ENCODE measurements around the gene RGS9. TPM values are rescaled to one million over a fixed set of nuclear protein-coding genes. Genes with fewer than 3 reads are reported as not detected.

RGS9 gene
- total RNA-seq, 1 experiment from 2014 or later: 3.1 TPM

DNA sequence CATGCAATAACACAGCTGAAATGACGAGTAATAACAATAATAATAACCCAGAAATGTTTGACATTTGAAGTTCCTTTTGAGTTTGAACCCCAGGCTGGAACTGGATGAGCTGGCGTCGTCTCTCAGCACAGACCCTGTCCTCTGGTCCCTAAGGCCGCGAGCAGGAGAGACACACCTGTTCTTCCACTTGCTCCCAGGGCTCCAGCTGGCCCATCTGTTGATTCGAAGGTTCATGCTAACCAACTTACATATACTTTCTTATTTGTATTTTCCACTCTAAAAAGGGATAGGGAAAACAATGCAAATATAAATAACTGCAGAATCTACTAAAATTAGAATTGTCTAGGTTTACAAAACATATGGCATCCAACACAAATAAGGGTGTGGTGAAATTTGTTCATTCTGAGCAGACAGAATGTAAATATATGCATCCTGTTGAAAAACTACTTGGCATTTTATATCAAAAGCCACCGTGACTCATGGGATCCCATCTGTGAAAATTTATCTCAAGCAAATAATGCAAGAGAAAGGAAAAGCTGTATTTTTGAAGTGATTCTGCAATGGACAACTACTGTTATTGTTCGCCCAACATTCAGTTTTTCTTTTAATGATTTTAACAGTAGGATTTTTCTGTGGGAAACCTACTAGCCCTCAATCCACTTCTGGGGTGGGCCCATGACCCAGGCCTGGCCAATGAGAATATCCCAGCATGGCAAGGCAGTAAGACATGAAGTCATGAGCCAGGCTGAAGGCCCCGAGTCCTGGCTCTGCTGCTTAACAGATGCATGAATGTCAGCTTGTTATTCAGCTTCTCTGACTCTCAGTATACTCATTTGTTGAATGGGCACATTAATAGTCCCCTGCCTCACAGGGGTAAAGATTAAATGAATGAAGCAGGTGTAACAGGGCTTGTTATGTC is 13.2 kb upstream of the RGS9 start:
- peak overlapping the region; percentile 67 for H3K4me3 ChIP-seq
- no peak overlapping the region; the same call in 1 of the 2 replicates for H3K27ac ChIP-seq
- no peaks in the 10 kb centered on the region for H3K9me3 ChIP-seq (replicated peaks)
- H3K36me3 ChIP-seq: no peaks in the 10 kb centered on the region
- H3K4me1 ChIP-seq: peaks cover 9% of the 10 kb centered on the region; the same call in 1 of the 2 replicates
- DNase-seq: peak in 1 of 2 experiments; percentile 41
- H3K27me3 ChIP-seq: no peaks in the 10 kb centered on the region

DNA sequence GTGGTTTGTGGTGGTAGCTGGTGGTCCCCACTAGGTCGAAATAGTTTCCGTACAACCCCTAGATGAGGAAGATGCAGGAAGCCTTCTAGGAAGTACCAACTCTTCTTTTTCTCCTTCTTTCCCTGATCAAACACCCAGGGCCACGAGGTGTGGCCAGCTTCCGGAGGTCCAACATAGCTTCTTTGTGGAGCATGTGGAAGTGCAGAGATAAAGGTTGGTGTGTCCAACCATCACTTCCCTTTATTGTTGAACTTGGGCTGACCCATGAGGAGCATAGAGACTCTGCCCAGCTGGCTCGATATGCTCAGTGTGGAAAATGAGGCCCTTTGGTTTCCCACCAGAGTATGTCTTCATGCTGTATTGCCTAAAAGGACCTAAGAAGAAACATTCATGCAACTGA is 6.3 kb upstream of the RGS9 start:
- DNase-seq: no peak

DNA sequence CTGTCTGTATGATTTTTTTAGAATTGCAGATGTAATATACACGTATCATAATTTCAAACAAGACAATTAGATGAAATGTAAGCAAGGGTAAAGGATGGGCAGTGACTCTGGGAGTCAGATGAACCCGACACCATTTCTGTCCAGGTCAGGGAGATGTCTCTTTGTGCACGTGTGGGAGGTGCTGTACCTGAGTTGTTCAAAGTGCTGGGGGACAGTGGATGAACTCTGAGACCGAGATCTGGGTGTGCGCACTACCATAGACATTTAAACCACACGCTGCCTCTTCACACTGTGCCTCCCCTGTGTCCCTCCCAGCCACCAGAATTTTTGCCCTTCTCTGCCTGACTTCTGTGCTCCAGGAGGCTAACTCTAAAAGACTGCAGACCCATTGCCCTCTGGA is 5.9 kb upstream of the RGS9 start:
- Histone ChIP-seq H3K27ac (no peak overlapping the region), H3K4me3 (no peak overlapping the region), H3K36me3 (no peaks in the 10 kb centered on the region), H3K27me3 (no peaks in the 10 kb centered on the region), H3K9me3 (replicated peaks) (no peaks in the 10 kb centered on the region), H3K4me1 (no peaks in the 10 kb centered on the region)
- no peak for DNase-seq

More for the DNA sequence above, 6.3 kb upstream of the RGS9 start:
- no peaks in the 10 kb centered on the region for H3K9me3 ChIP-seq (replicated peaks)
- no peak overlapping the region for H3K4me3 ChIP-seq
- H3K4me1 ChIP-seq: no peaks in the 10 kb centered on the region
- no peaks in the 10 kb centered on the region for H3K36me3 ChIP-seq
- no peak overlapping the region for H3K27ac ChIP-seq
- no peaks in the 10 kb centered on the region for H3K27me3 ChIP-seq

DNA sequence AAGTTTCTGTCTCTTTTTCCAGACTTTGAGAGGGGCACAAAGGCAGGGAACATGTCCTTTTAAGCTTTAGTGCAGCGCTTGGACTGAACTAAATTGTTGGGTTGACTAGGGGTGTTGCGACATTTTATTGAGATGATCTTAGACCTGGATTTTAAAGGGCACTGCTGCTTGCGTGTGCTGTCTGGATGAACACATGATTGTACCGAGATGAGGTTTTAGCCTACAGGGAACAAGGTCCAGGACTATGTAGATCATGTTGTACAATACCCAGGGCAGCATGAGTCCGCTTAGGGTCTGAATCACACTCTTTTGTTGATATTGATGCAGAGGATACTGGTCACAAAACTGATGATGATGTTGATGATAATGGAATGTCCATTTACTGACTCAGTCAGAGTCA is 5.2 kb upstream of the RGS9 start:
- Histone ChIP-seq H3K27me3 (no peaks in the 10 kb centered on the region), H3K4me3 (no peak overlapping the region), H3K27ac (no peak overlapping the region), H3K9me3 (replicated peaks) (no peaks in the 10 kb centered on the region), H3K4me1 (no peaks in the 10 kb centered on the region), H3K36me3 (no peaks in the 10 kb centered on the region)
- no peak for DNase-seq

DNA sequence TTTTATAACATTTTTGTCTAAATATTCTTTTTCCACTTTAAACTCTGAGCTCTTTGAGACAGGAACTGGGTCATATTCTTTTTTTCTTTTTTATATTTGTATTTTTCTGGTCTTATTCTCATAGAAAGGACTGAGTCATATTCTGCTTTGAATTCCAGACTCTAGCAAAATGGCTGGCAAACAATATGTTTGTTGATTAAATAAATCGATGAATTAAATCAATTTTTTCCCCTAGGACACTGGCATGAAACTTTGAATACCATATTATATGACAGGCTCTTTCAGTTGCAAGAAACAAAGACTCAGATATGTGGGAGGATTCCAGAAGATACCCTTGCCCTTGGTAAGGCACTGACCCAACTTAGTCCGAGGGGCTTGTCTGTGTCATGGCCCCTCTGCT is 3.1 kb upstream of the RGS9 start:
- H3K9me3 ChIP-seq (replicated peaks): no peaks in the 10 kb centered on the region
- DNase-seq: no peak
- H3K27me3 ChIP-seq: 0 out of 2 replicates have a peak, but pooled peaks cover 8% of the 10 kb centered on the region
- H3K4me3 ChIP-seq: no peak overlapping the region
- no peaks in the 10 kb centered on the region for H3K36me3 ChIP-seq
- no peak overlapping the region for H3K27ac ChIP-seq
- H3K4me1 ChIP-seq: no peaks in the 10 kb centered on the region

DNA sequence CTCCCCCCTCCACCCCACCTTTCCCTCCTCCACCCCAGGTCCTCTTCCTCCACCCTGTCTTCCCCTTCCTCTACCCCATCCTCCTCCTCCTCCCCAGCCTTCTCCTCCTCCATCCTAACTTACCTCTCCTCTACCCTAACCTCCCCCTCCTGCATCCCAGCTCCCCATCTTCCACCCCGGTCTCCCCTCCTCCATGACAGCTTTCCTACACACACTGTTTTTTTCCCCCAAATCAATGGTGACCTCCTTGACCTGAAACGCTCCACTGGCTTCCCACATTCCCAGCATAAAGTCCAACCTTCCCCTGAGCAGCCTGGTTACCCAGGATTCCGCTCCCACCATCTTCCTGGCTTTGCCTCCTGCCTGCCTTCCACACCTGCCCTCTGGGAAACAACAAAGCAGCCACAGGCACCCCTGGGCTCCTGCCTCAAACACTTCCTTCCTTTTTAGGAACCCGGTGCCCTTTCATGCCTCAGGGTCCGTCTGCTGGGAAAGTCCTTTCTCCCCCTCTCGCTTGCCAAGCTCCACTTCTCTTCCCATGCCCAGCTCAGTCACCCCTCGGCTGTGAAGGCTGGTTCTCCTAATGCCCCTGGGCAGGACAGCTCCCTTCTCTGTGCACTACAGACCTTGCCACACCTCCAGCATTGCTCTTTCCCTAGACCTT is 2.1 kb downstream of the RGS9 start:
- Histone ChIP-seq H3K27me3 (0 out of 2 replicates have a peak, but pooled peaks cover 12% of the 10 kb centered on the region), H3K36me3 (no peaks in the 10 kb centered on the region), H3K9me3 (replicated peaks) (no peaks in the 10 kb centered on the region), H3K4me3 (no peak overlapping the region), H3K27ac (no peak overlapping the region), H3K4me1 (no peaks in the 10 kb centered on the region)
- no peak for DNase-seq

DNA sequence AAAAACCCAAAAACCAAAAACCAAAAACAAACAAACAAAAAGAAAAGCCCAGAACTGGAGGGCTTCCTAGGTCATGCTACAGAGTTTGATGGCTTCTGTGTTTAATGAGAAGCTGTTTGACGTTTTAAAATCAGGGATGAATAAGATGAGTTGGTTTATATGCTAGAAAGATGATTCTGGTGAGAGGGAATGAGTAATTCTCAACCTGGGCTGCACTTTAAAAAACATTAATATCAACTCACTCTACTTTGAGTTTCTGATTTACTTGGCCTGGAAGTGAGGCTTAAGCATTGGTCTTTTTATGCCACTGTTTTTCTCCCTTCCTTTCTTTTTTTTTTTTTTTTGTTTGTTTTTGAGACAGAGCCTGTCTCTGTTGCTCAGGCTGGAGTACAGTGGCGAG is 5.1 kb downstream of the RGS9 start:
- no peak for DNase-seq
- H3K4me1 ChIP-seq: no peaks in the 10 kb centered on the region
- H3K9me3 ChIP-seq (replicated peaks): no peaks in the 10 kb centered on the region
- H3K36me3 ChIP-seq: no peaks in the 10 kb centered on the region
- no peak overlapping the region for H3K4me3 ChIP-seq
- 0 out of 2 replicates have a peak, but pooled peaks cover 12% of the 10 kb centered on the region for H3K27me3 ChIP-seq
- H3K27ac ChIP-seq: no peak overlapping the region

DNA sequence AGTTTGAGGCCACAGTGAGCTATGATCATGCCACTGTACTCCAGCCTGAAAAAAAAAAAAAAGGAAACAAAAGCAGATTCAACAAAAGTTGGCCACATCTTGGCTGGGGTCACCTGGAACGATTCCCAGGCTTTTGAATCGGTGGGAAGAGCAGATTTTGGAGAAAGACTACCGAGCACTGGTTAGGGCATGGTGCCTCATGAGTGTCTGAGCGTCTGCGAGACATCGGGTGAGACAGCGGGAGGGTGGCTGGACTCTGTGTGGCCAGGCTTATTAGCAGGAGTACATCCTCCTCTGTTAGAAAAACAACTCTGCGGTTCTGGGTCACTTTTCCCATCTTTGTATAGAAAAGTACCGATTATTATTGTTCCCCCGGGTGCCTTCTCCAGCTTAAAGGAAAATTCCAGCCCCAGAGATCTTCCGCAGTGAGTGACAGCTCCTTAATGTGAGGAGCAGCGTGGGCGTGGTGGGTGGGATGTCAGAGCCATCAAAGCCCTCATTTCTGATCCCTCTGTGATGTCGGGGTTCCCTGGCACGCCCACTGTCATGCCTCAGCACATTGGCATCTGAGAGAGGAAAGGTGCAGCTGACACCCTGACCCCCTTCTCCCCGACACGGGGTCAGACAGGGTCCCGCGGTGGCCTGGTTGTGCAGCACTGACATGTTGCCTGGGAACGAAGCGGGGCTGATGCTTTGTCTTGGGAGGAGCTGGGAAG is 6.9 kb downstream of the RGS9 start:
- Histone ChIP-seq H3K4me1 (no peaks in the 10 kb centered on the region), H3K9me3 (replicated peaks) (no peaks in the 10 kb centered on the region), H3K4me3 (no peak overlapping the region), H3K27ac (no peak overlapping the region), H3K27me3 (0 out of 2 replicates have a peak, but pooled peaks cover 4% of the 10 kb centered on the region), H3K36me3 (no peaks in the 10 kb centered on the region)
- no peak for DNase-seq

DNA sequence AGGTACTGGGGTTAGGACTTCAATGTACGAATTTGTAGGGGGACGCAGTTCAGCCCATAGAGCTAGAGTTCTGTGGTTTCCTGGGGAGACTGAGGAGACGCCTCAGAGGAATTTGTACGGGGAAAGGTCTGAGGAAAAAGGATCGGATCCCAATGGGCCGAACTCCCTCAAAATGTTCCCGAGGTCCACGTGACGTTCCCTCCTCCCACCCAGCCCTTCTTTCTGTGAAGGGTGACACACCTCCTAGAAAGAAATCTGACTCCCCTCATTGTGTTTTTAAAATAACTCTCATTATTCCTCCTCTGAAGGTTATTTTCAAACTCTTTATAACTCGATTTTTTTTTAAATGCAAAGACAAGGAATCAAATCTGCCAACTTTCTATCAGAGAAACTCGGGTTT is 8.6 kb downstream of the RGS9 start:
- Histone ChIP-seq H3K36me3 (no peaks in the 10 kb centered on the region), H3K9me3 (replicated peaks) (no peaks in the 10 kb centered on the region), H3K4me3 (no peak overlapping the region), H3K27me3 (0 out of 2 replicates have a peak, but pooled peaks cover 4% of the 10 kb centered on the region), H3K27ac (no peak overlapping the region), H3K4me1 (no peaks in the 10 kb centered on the region)
- DNase-seq: no peak

DNA sequence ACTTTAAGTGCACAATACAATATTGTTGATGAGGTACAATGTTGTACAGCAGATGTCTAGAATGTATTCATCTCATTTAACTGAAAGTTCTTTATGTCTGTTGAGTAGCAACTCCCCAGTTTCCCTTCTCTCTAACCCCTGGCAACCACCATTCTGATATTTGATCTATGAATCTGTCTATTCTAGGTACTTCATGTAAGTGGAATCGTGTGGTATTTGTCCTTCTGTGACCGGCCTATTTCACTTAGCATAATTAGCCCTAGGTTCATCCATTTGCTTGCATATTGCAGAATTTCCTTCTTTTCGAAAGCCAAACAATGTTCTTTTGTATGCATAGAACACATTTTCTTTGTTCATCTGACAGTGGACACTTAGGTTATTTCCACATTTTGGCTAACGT is 10.8 kb downstream of the RGS9 start:
- H3K36me3 ChIP-seq: no peaks in the 10 kb centered on the region
- no peak overlapping the region for H3K4me3 ChIP-seq
- H3K9me3 ChIP-seq (replicated peaks): no peaks in the 10 kb centered on the region
- no peak overlapping the region for H3K27ac ChIP-seq
- H3K27me3 ChIP-seq: 0 out of 2 replicates have a peak, but pooled peaks cover 4% of the 10 kb centered on the region
- DNase-seq: no peak
- H3K4me1 ChIP-seq: no peaks in the 10 kb centered on the region

DNA sequence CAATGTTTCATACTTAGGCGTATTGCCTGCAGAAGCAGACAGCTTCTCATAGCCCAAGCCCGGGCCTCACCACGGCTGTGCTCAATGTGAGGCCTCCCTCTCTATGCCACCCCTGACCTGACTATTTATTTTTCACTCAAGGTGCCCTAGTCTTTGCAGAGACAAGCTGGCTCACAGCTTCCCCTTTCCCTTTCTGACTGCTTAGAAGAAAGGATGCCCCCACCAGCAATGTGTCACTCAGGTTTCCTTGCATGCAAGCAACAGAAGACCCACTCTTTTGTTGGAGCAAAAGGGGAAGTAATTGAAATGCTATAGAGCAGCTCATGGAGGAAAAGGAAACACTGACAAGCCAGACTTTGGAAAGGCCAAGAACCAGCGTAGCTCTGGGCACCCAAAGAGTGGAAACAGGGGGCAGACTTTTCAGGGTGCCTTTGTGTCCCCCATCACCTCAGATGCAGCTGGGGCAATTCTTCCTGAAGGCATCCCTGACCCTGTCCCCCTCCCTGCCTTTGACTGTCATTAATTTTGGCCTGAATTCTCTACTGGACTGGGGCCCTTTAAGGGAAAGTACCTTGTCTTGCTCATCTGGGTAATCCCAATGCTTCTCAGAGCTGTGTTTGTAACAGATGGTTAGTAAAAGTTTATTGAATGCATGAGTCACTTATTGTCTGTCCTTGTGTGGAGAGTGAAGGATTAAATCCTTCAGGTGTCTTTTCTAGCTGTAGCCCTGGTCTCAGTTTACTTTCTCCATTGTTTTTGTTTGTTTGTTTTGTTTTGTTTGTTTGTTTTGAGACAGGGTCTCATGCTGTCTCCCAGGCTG is 17.8 kb downstream of the RGS9 start:
- no peaks in the 10 kb centered on the region for H3K27me3 ChIP-seq
- no peaks in the 10 kb centered on the region for H3K9me3 ChIP-seq (replicated peaks)
- H3K36me3 ChIP-seq: no peaks in the 10 kb centered on the region
- DNase-seq: no peak
- H3K4me1 ChIP-seq: no peaks in the 10 kb centered on the region
- H3K27ac ChIP-seq: no peak overlapping the region
- H3K4me3 ChIP-seq: no peak overlapping the region

DNA sequence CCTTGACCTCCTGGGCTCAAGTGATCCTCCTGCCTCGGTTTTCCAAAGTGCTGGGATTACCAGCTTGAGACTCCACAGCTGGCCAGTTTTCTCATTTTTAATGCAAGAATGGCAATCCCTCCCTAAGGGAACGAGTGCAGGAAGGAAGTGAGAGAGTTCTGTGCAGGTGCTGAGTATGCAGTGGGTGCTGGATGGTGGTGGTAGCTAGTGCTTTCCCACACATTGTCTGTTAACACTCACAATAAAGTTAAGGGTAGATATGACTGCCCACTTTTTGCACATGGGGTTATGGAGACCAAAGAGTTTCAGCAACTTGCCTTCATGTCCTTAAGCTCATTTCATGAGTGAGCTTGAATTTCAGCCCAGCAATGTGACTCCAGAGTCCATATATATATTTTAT is 18.5 kb downstream of the RGS9 start:
- Histone ChIP-seq H3K27ac (no peak overlapping the region), H3K27me3 (no peaks in the 10 kb centered on the region), H3K4me3 (no peak overlapping the region), H3K4me1 (no peaks in the 10 kb centered on the region), H3K9me3 (replicated peaks) (no peaks in the 10 kb centered on the region), H3K36me3 (no peaks in the 10 kb centered on the region)
- DNase-seq: no peak

DNA sequence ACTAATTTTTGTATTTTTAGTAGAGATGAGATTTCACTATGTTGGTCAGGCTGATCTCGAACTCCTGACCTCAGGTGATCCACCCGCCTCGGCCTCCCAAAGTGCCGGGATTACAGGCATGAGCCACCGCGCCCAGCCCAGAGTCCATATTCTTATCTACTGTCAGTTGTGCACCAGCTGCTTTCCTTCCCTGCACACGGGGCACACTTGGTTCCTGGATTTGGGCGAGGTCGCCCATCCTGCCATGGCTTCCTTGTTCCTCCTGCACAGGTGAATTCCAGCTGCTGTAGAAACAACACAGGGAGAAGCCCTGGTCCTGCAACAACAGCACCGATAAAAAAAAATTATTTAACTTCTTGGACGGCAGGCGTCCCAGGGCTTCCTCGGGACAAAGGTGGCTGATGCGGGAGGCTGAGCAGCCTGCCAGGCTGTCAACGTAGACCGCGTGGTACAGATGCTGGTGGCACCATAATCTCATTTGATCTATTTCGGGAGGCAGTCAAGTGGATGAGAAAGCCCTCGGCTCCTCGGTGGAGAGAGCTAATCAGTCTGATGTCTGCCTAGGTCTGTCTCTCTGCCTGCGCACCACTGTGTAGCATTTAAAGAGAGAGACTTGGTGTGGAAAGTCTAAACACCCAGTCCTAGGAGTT is 19.1 kb downstream of the RGS9 start:
- Histone ChIP-seq H3K36me3 (no peaks in the 10 kb centered on the region), H3K27ac (no peak overlapping the region), H3K4me3 (no peak overlapping the region), H3K4me1 (no peaks in the 10 kb centered on the region), H3K27me3 (no peaks in the 10 kb centered on the region), H3K9me3 (replicated peaks) (no peaks in the 10 kb centered on the region)
- no peak for DNase-seq

Data from SJCRH30 (cell line).